C1 segment of cervical spinal cord (tissue), 14 donors: Measurements from ENCODE around the gene SCN5A.

ENCODE experiments used
- DNase-seq, 14 donors: peaks; one replicate each; lab custom pipeline; 2025; lab: John Stamatoyannopoulos, UW

The SCN5A gene

DNA sequence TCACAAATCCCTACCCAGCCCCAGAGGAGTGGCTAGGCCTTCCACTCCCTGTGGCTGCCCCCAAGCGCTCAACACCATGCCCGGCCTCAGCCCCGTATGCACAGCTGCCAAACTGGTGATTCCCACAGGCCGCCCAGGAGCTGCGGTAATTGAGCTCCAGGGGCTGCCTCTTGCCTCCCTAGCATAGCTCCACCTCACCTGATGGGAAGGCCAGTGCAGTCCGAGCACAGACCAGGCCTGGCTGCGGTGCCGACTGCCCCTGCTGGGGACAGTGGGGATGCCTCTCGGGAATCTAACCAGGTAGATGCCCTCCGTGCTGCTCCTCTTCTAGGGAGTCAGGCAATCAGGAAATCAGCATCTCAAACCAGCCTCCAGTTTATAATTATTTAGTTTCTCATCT is 25.9 kb downstream of the SCN5A start:
- no peak for DNase-seq

DNA sequence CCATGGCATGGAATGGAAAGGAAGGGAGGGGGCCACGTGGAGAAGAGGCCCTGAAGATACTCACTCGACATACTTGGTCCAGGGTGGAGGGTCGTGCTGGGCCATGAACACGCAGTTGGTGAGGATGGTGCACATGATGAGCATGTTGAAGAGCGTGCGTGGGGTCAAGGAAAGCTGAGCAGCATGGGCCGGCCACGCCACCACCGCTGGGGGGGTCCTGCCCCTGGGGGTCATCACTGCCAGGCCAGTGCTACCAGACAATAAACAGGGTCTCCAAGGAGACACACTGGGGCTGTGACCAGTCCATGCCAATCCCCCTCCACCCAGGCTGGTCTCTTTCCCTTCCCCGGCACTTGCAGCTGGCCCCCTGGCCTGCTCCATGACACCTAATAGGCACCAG is 27.2 kb downstream of the SCN5A start:
- DNase-seq = no peak

DNA sequence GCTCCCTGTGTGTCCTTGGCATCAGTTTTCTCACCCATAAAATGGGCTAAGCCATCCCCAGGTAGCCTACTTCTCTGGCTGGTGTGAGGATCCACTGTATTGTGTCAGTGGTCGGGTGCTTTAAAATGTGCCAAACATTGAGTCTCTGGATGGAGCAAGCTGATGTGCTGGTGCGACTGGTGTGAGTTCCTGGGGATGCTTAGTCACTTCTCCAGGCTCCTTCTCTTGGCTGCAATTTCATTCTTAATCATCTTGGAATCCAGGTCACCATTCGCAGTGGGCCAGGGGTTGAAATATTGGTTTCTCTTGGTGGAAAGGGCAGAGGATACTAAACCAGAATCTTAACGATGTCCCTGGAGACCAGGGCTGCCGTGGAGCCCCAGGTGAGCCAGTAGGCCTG is 29.3 kb downstream of the SCN5A start:
- DNase-seq = no peak

DNA sequence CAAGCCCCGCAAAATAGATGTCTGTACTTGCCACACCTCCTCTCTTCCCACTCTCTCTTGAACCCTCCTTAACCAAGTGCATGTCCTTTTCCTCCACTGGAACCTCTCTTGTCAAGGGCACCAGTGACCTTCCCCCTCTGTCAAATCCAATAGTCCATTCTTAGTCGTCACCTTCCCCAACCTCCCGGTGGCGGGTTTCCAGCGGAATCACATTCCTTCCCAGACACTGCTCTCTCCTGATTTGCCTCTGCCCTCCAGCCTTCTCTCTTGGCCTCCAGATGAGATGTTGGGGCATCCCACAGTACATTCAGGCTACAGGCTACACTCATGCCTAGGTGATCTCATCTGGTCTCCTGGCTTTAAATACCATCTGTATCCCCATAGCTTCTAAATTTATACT is 31.1 kb downstream of the SCN5A start:
- DNase-seq = no peak

DNA sequence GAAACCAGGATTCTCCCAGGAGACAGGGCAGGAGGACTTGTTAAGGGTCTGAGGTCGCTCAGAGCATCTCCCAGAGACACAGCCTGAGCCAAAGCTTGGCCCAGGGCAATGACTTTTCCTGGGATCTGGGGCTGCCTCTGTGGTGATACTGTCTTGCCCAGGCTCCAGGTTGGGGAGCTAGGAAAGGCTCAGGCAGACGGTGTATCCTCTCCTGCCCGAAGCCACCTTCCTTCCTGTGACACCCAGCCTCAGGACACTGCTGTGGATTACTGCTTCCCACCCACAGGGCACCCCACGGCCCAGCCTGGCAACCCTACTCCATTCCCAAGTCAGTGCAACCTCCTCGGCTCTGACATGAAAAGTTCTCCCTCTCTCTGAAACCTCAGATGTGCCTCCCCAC is 31.9 kb downstream of the SCN5A start:
- no peak for DNase-seq

DNA sequence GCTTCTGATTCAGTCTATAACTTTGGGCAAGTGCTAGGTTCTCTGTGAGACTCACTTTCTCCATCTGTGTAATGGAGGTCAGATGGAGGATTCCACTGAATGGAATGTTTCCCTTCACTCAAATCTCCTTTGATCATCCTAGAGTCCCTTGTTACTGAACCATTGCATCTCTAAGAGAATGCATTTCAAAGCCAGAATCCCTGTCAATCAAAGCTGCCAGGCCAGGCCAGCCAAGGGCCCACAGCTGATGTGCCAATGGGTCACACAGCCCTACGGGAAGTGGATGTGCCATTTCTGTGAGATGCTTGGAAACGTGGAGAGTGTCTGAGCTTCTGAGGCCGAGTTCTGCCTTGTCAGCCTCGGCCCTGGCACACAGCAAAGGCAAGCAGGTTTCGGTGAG is 32.4 kb downstream of the SCN5A start:
- DNase-seq = no peak

DNA sequence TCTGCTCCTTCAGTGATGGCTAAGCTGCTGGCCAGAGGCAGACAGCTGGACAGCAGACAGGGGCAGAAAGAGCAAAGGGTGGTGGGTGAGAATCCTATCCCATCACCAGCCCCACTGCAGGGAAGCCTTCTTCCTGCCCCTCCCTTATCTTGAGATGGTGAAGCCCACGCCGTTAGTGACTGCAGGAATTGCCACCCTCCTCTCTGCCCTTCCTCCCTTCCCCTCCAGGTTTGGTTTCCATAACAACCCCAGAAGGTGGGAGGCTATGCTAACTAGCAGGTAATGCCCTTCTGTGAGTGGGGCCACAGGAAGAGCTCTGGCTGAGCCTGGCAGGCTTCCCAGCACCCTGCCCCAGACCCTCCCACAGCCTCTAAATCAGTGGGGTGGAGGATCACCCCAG is 32.8 kb downstream of the SCN5A start:
- no peak for DNase-seq

DNA sequence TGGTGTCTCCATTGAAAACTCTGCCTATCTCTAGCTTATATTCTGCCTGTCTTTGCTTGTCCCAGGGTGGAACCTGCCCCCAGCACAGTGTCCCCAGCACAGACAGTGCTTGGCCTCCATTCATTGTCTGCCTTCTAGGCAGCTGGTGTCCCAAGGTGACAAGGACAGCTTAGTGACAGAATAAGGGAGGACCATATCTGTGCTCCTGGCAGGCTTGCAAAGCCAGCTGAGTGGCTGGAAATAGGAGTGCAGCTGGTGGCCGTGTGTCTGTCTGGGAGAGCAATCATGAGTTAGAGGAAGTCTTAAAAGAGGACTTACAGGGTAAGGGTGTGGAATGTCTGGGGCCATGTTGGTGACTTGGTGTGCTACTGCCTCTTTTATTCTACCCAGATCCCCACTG is 33.4 kb downstream of the SCN5A start:
- DNase-seq = no peak

DNA sequence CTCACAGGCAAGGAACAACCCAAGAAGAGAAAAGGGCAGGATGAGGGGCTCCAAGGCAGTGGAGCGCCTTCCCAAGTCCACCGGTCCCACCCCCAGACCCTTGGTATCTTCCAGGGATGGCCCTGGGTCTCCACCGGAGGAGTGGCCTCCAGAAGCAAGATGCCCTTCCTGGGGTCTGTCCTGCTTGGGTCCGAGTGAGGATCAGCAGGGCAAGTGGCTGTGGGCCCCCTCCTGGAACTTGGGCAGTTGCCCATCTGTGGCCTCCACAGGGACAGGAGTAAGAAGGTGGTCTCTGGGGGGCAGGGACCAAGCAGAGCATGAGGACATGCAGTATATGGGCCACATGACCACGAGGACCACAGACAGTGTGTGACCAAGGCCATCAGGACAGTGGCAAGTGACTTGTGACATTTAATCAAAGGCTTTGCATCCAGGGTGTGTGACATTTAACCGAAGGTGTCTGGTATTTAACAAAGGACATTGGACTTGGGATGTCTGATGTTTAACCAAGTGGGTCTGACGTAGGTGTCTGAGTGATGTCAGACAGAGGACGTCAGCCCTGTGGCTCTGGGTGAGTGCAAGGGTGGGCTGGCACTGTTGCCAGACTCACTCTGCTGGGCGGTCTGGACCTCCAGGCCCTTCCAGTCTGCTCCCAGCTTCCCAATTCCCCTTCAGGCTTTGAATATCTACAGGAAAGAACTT is 34.7 kb downstream of the SCN5A start:
- no peak for DNase-seq

DNA sequence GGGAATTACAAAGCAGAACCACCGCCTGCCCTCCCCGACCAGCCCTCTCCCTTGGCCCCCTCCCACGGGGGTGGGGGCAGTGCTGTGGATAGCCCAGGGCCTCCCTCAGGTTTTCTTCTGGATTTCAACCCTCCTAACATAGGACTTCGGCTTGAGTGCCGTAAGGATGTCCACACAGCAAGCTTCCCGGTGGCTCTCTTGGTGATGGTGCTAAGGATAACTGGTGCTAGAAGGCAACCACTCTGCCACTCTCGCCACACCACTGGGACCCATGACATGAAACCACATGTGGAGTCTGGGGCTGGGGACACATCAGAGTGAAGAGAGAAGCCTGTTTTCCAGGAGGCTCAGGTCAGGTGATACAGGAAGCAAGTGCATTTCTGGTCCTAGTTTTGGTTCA is 35.4 kb downstream of the SCN5A start:
- no peak for DNase-seq

DNA sequence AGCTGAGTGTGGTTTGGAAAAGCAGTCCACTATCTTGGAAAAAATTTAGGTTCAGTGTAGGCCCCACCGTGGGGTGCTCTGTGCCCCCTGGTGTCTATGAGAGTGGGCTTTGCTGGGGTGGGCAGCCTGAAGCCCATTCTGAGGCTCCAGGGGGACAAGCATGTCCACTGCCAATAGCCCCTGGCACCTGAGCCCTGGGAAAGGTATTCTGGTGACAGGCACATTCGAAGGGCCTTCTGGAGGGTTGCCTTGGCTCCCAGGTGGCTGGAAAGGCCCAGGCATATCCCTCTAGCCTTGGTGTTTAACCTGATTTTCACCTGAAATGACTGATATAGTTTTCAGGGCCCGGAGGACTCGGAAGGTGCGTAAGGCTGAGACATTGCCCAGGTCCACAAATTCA is 36.1 kb downstream of the SCN5A start:
- no peak for DNase-seq

DNA sequence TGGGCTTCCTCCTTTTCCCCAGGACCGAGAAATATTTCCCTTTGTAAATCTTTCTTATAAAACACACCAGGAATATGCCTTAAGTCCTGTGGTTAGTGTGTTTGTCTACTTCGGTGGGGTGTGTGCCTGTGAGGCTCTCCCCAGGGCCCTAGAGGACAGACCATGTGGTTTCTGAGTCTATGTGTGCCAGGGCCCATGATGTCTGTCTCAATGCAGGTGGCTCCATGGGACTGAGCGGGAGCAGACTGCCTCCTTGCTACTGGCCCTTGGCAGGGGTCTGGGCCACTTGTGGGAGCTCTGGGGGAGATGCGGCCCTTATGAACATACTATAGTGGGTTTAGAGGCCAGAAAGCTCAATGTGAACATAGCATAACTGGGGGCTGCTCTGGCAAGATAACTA is 37.6 kb downstream of the SCN5A start:
- DNase-seq = no peak

DNA sequence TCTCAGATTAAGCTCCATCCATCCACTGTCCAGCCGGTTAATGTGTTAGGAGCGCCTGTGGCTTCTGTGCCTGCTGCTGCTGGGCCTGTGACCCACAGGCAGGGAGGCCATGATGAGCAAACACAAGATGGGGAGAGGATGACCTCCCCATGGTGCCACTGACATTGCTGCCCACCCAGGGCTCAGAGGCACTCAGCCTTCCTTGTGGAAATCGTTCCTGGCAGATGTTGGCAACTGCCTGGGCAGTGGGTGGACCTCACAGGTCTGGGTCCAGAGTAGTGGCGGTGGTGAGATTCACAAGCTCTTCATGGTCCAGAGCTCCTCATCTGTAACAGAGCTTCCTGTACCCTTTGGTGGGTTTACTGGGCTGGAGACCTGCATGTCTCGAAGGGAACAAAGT is 38.6 kb downstream of the SCN5A start:
- no peak for DNase-seq

DNA sequence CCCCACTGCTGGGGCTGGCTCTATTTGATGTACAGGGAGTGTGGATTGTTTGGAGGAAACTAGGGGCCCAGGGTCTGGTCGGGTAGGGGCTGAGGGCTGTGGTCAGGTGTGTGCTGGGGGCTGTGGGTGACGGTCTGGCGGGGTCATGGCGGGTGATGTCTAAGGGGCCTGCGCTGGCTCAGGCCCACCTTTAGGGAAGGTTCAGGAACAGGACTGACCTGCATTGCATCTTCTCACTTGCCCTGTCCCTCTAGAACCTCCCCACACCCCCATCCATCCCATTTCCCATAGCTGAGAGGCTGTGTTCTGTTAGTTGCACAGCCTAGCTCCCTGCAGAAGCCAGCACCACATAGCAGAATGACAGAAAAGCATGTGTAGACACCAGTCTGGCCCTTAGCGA is 39.1 kb downstream of the SCN5A start:
- no peak for DNase-seq

DNA sequence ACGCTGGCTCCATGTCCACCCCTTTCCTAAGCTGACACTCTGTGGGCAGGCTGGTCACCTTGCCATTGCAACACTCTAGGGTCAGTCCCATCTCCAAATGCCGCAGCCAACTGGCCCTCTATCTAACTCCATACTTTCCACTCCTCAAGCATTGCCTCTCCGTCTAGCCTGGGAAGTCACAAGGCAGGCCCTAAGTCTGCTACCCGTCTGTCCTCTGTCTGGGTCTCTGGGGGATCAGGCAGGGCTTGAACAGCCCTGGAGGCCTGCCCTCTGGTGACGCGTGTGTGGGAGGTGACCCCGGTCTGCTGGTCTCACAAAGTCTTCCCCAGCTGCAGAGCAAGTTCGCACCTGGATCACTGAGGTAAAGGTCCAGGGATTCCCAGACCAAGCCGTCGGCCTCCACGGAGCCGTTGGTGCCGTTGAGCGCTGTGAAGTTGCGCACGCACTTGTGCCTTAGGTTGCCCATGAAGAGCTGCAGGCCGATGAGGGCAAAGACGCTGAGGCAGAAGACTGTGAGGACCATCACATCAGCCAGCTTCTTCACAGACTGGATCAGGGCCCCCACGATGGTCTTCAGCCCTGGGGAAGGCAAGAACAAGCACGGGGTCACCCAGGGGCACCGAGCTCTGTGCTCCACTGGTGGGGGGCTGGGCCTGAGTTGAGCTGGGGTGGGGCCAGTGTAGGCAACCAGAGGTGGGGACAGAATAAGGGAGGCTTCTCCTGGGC is 39.9 kb downstream of the SCN5A start:
- DNase-seq = no peak

DNA sequence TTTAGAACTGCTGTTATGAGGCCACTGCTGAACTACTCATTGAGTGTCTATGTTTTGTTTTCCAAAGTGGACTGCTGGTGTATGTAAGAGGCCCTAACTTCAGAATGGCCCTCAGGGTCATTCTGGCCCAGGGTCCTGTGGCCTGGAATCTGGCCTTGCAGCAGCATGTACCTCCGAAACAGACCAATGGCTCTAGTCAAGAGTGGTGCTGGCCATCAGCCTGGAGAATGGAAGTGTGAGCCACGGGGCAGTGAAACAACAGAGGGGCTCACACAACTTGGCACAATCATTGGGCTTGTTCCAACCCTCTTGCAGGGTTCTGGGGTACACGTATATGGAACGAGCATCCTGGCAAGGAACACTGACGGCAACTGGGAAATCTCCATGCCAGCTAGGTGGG is 40.5 kb downstream of the SCN5A start:
- DNase-seq = no peak

DNA sequence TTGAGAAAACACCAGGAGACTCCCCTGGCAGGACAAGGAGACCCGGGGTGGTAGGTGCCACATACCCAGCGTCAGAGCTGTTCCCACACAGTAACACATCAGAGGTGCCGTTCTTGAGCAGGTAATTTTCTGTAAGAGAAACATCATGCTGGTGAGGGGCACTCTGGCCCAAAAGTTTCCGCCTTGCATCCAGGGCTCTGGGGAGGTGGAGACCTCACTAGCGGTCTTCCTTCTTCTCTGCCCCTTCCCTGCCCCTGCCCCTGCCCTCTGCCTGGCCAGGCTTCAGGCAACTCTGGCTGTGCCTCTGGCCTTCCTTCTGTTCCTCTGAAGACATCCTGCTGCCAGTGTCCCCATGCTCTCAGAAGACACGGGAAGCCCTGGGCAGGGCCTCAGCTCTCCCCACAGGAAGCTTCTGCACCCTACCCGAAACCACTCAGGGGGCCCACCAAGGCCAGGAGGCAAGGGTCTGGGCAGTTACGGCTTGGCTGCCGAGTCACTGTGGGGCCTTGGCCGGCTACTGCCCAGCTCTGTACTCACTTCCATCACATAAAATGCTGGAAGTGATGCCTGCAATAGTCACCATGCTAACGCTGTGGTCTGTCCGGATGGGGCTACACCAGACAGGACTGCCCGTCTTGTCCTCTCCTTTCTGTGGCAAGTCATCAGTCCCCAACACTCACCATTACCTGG is 41.3 kb downstream of the SCN5A start:
- DNase-seq = no peak

DNA sequence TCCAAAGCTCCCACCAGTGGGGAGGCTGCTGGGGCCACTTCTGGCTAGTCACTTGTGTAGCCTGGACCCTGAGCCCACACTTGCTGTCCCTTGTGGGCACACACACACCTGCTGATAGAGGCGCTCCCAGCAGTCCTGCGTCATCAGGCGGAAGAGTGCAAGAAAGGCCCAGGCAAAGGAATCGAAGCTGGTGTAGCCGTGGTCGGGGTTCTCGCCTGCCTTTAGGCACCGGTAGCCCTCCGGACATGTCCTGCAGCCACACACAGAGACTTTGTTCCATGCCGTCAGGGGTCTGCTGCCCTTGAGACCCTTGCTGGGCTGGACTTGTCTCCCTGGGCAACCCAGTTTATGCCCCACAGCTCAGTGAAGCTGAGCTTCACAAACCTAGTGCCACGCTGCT is 42.9 kb downstream of the SCN5A start:
- no peak for DNase-seq

DNA sequence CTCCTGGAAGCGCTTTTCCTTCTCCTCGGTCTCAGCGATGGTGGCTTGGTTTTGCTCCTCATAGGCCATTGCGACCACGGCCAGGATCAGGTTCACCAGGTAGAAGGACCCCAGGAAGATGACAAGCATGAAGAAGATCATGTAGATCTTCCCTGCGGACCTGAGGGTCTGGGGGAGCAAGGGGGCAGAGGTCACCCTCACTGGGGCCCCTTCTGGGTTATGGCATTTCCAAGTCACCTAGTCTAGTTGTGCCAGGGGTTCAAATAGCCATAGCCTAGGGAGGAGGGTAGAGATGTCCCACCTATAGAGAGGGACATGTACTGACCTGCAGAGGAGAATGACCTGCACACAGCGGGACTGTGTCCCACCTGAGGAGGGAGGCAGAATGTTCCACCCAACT is 43.5 kb downstream of the SCN5A start:
- DNase-seq = no peak

DNA sequence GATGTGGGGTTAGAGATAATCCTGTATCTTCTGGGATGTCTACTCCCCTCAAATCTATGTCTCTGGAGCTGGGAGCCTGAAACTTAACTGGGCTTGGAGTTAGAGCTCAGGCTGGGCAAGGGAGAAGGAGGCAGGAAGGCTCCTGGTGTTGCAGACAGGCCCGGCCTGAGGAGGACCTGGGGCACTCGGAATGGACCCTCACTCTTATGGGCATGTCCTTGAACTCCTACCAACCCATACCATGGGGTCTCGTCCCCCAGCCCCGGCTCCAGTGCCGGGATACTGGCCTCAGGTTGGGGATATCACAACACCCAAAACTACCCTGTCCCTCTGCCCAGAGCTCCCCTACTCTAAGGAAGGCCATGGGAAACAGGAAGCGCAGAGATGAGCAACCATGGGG is 45.2 kb downstream of the SCN5A start:
- DNase-seq = no peak

DNA sequence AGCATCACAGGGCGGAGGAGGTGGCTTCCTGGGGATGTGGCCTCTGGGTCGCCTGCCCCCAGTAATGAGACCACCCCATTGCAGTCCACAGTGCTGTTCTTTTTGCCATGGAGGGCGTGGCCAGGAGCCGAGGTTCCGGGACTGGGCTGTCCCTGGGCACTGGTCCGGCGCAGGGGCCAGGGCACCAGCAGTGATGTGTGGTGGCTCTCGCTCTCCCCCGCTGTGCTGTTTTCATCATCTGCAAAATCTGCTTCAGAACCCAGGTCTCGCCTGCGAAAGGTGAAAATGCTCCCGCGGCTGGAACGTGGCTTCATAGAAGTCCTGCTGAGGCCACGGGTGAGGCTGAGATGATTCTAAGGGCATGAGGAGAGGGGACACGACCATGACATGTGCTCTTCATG is 45.8 kb downstream of the SCN5A start:
- no peak for DNase-seq

DNA sequence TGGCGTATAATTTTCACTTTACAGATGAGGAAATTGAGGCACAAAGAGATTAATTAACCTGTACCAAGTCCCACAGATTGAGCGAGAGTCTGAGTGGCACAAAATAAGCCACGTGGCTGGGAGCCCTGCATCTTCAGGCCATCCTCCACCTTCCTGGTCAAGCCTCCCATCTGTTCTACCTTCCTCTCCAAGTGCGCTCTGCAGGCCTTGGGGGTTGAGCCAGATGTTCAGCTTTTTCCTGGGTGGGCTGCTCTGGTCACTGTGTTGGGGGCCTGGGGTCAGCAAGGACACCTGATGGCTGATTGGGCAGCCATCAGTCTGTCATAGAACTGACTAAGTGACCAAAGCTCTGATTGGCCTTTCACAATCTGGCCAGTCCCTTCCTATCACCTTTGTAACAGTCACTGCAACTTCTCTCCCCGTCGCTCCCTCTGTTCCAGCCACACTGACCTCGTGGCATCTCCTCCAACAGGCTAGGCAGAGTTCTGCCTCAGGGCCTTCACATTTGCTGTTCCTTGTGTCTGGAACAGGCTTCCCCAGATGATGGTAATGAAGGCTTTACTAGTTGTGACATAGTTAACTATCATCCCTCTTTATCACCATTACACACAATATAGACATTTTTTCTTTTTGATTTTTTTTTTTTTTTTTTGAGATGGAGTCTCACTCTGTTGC is 46.8 kb downstream of the SCN5A start:
- no peak for DNase-seq
